Caco-2 (cell line): ENCODE results near the gene CHID1. TPM values are rescaled to one million over a fixed set of nuclear protein-coding genes. Genes with fewer than 3 reads are reported as not detected.

Experiments
- BruUV-seq: library from RNA; stranded (reverse); fragments of 400-500 nt; replicated peaks from 2 replicates; lab custom pipeline; 2021; lab: Mats Ljungman, UMichigan
- CTCF ChIA-PET: fragments of 300-600 bp; sonication (Branson Sonifier 250); formaldehyde crosslinking; loops from one replicate; lab custom pipeline; 2022; ENCODE audit warnings: antibody characterized with exemption; lab: Charles Lee
- POLR2A ChIA-PET: fragments of 300-600 bp; sonication (Branson Sonifier 250); formaldehyde crosslinking; loops from one replicate; lab custom pipeline; 2022; ENCODE audit warnings: antibody characterized with exemption; lab: Charles Lee
- DNase-seq, 2 experiments: peaks; one replicate each; pipeline versions ENCODE4 v3.0.0 to v3.0.0-alpha.2; 2020 to 2022
- H3K27me3 ChIP-seq: replicated peaks from 2 replicates; pipeline ENCODE4 v1.6.0; 2011; ENCODE audit warnings: low read length; ENCODE audit not compliant: control insufficient read depth, insufficient read depth
- H3K36me3 ChIP-seq: 2 replicates; pipeline ENCODE4 v1.5.1; 2011; ENCODE audit warnings: low read length; ENCODE audit not compliant: control insufficient read depth, insufficient read depth
- H3K4me1 ChIP-seq: fragments of 250-450 bp; sonication (Bioruptor Pico); 2 replicates; pipeline ENCODE4 v1.5.1; 2020; ENCODE audit warnings: mild to moderate bottlenecking
- H3K4me3 ChIP-seq: 2 replicates; pipeline ENCODE4 v1.5.1; 2011; ENCODE audit warnings: low read depth, mild to moderate bottlenecking, control low read depth, low read length
- H3K9me3 ChIP-seq: fragments of 250-450 bp; sonication (Bioruptor Pico); 2 replicates; pipeline ENCODE4 v1.5.1; 2020; ENCODE audit warnings: mild to moderate bottlenecking, moderate library complexity
- H3K27ac Mint-ChIP-seq: one replicate; pipeline ENCODE4 v1.8.0; 2022; ENCODE audit warnings: mixed read lengths; ENCODE audit not compliant: unreplicated experiment
- H3K27me3 Mint-ChIP-seq: one replicate; pipeline ENCODE4 v1.8.0; 2022; ENCODE audit warnings: mixed read lengths; ENCODE audit not compliant: insufficient read depth, unreplicated experiment
- H3K36me3 Mint-ChIP-seq: one replicate; pipeline ENCODE4 v1.8.0; 2022; ENCODE audit warnings: mild to moderate bottlenecking, mixed read lengths; ENCODE audit not compliant: insufficient read depth, unreplicated experiment
- H3K4me1 Mint-ChIP-seq: one replicate; pipeline ENCODE4 v1.8.0; 2022; ENCODE audit warnings: low read depth, mixed read lengths; ENCODE audit not compliant: unreplicated experiment
- H3K4me3 Mint-ChIP-seq: one replicate; pipeline ENCODE4 v1.8.0; 2022; ENCODE audit warnings: mild to moderate bottlenecking, moderate library complexity, mixed read lengths; ENCODE audit not compliant: unreplicated experiment
- H3K9me3 Mint-ChIP-seq: one replicate; pipeline ENCODE4 v1.8.0; 2022; ENCODE audit warnings: mixed read lengths; ENCODE audit not compliant: unreplicated experiment
- CTCF ChIP-seq, 2 experiments: fragments of 200-600 bp in 1 of 2; IDR thresholded peaks; 1 replicate in 1 of 2; 2 replicates in 1 of 2; pipeline versions ENCODE4 v1.5.1 to v1.8.0; 2011 to 2022; ENCODE audit warnings: antibody characterized with exemption in 1 of 2, control low read depth in 1 of 2, inconsistent platforms in 1 of 2, low read depth in 1 of 2, low read length in 1 of 2, mild to moderate bottlenecking in 1 of 2, moderate library complexity in 1 of 2; ENCODE audit not compliant: insufficient read depth in 1 of 2, severe bottlenecking in 1 of 2, unreplicated experiment in 1 of 2
- intact Hi-C: fragments of 100-400 bp; cut with micrococcal nuclease; formaldehyde crosslinking; loops from one replicate; pipeline ENCODE4 v1.10.0; 2022; ENCODE audit not compliant: unreplicated experiment
- total RNA-seq: library from RNA; stranded (reverse); gene quantifications from 2 replicates; pipeline ENCODE4 v1.2.3, GENCODE V29; 2022

CHID1 gene
- total RNA-seq, 1 experiment from 2014 or later, result 180 TPM

GRCh38 chr11:839875-840617 lies 70.6 kb downstream of the CHID1 start:
- Mint-ChIP-seq H3K4me3 (peak overlapping the region; percentile 90), H3K27me3 (no peaks in the 10 kb centered on the region), H3K27ac (peak overlapping the region; percentile 85), H3K36me3 (peaks cover 78% of the 10 kb centered on the region), H3K9me3 (no peaks in the 10 kb centered on the region), H3K4me1 (peaks cover 18% of the 10 kb centered on the region)
- Histone ChIP-seq H3K27me3 (no peaks in the 10 kb centered on the region), H3K9me3 (no peaks in the 10 kb centered on the region), H3K36me3 (peaks cover 8% of the 10 kb centered on the region), H3K4me3 (no peak overlapping the region), H3K4me1 (peaks cover 23% of the 10 kb centered on the region)
- no TSS peak for BruUV-seq
- intact Hi-C loops, result no loop called here
- no peak for DNase-seq
- ChIA-PET CTCF (no interaction called here), POLR2A (interaction anchor here (1.0 kb wide), 1 partner anchor 8 kb away, joined by 3 read pairs; no protein-coding TSS in a partner anchor)
- TF ChIP-seq CTCF (IDR thresholded peaks at IDR 0.05; ENCODE audit: insufficient read depth in 1 of 2, low read depth in 1 of 2, low read length in 1 of 2, severe bottlenecking in 1 of 2, unreplicated experiment in 1 of 2), result peak in 1 of 2 experiments; percentile 18

DNA sequence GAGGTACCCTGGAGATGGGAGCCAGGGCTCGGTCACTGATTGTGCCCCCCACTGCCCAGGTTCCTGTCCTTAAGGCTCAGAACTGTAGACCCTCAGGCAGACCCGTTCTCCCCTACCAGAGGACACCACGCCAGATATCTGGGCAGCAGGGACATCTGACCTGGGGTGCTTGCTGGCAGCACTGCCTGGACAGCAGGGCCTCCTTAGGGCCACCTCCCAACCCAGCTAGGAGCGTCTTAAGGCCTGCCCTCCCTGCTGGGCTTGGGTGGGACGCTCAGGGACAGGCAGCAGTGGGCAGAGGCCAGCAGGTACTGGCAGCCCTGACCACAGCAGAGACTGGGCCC lies 71.4 kb downstream of the CHID1 start:
- H3K9me3 Mint-ChIP-seq, result no peaks in the 10 kb centered on the region
- intact Hi-C loops, result no loop called here
- CTCF ChIA-PET, result interaction anchor here (1.6 kb wide), 1 partner anchor 10 kb away, joined by 4 read pairs; no protein-coding TSS in a partner anchor
- peaks cover 18% of the 10 kb centered on the region for H3K4me1 Mint-ChIP-seq
- H3K4me3 ChIP-seq, result no peak overlapping the region
- H3K9me3 ChIP-seq, result no peaks in the 10 kb centered on the region
- DNase-seq, result no peak
- H3K4me1 ChIP-seq, result peaks cover 24% of the 10 kb centered on the region
- no TSS peak for BruUV-seq
- no peak overlapping the region for H3K4me3 Mint-ChIP-seq
- peak overlapping the region; percentile 78 for H3K27ac Mint-ChIP-seq
- H3K36me3 ChIP-seq, result peaks cover 8% of the 10 kb centered on the region
- H3K27me3 Mint-ChIP-seq, result no peaks in the 10 kb centered on the region
- TF ChIP-seq CTCF (IDR thresholded peaks at IDR 0.05; ENCODE audit: insufficient read depth in 1 of 2, low read depth in 1 of 2, low read length in 1 of 2, severe bottlenecking in 1 of 2, unreplicated experiment in 1 of 2), result no peak
- peaks cover 78% of the 10 kb centered on the region for H3K36me3 Mint-ChIP-seq
- H3K27me3 ChIP-seq, result no peaks in the 10 kb centered on the region
- POLR2A ChIA-PET, result interaction anchor here (0.5 kb wide), 2 partner anchors 20 to 404 kb away, joined by 6 read pairs; partner anchors contain the start of gene PNPLA2

DNA sequence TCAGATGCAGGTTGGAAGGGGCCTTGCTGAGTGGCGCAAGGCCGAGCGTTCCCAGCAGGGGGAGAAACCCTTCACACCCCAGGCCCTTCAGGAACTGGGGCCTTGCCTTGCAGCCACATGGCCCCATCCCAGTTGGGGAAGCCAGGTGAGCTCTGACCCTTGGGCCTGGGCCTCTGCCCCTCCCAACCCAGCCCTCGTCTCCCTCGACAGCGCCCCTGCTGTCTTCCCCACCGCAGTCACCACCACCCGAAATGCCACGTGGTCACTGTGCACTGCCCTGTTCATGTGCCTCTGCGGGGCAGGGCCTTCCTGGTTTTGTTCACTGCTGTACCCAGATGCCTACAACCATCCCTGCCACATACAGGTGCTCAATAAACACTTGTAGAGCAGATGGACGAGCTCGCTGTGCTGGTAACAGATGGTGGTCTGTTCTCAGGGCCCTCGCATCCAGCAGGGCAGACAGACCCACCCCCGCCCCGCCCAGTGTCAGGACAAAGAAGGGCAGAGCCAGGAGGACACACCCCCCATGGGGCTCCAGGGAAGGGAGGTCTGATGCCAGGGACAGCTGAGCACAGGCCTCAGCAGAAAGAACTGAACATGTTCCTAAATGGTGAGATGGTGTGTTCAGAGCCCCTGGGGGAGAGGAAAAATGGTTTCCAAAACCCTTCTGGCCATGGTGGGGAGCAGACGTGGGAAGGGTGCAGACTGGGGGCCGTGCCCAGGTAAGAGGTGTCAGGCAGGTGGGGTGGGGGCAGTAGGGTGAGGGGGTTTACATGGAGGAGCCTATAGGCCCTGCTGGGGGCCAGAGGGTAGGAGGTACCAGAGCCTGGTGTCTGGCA lies 72.0 kb downstream of the CHID1 start:
- Mint-ChIP-seq H3K4me1 (peaks cover 18% of the 10 kb centered on the region), H3K27me3 (no peaks in the 10 kb centered on the region), H3K4me3 (no peak overlapping the region), H3K36me3 (peaks cover 84% of the 10 kb centered on the region), H3K27ac (peak overlapping the region; percentile 78), H3K9me3 (no peaks in the 10 kb centered on the region)
- peak in 1 of 2 experiments; percentile 63 for DNase-seq
- ChIA-PET CTCF (interaction anchor here (0.6 to 1.6 kb wide), 2 partner anchors 9 to 270 kb away, joined by 4 to 5 read pairs; no protein-coding TSS in a partner anchor), POLR2A (interaction anchor here (0.5 kb wide), 2 partner anchors 20 to 403 kb away, joined by 6 read pairs; partner anchors contain the start of gene PNPLA2)
- TF ChIP-seq CTCF (IDR thresholded peaks at IDR 0.05; ENCODE audit: insufficient read depth in 1 of 2, low read depth in 1 of 2, low read length in 1 of 2, severe bottlenecking in 1 of 2, unreplicated experiment in 1 of 2), result peak; percentile 27 to 41
- intact Hi-C loops, result no loop called here
- BruUV-seq, result TSS peak; percentile 24
- no peaks in the 10 kb centered on the region for H3K9me3 ChIP-seq
- H3K4me1 ChIP-seq, result peaks cover 23% of the 10 kb centered on the region
- H3K4me3 ChIP-seq, result no peak overlapping the region
- peaks cover 8% of the 10 kb centered on the region for H3K36me3 ChIP-seq
- no peaks in the 10 kb centered on the region for H3K27me3 ChIP-seq
